Measurements from ENCODE around the gene BRD8.

BRD8 gene

GRCh38 chr5:138102454-138103318 is 75.7 kb downstream of the BRD8 start:
- DNase-seq (ENCODE audit: low read depth in 2 of 2, low spot score in 1 of 2), result no peak

GRCh38 chr5:138096997-138097828 is 81.2 kb downstream of the BRD8 start:
- DNase-seq (ENCODE audit: low read depth in 2 of 2, low spot score in 1 of 2), result no peak

DNA sequence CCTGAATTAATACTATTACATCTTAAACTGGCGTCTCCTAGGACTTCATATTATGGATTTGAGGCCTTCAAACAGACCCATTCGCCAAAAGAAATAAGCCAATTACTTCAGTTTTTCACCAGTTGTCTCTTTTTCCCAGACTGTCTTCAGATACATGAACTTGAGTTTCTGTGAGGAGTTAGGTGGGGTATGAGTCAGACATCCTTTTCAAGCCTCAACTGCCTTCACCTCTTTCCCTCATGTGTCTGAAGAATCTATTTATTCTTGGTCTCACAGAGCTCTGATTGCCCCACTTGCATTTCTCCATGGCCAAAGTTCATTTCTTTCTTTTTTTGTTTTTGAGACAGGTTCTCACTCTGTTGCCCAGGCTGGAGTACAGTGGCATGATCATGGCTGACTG is 82.1 kb downstream of the BRD8 start:
- no peak for DNase-seq (ENCODE audit: low read depth in 2 of 2, low spot score in 1 of 2)

GRCh38 chr5:138095100-138095907 is 83.1 kb downstream of the BRD8 start:
- DNase-seq (ENCODE audit: low read depth in 2 of 2, low spot score in 1 of 2), result no peak

DNA sequence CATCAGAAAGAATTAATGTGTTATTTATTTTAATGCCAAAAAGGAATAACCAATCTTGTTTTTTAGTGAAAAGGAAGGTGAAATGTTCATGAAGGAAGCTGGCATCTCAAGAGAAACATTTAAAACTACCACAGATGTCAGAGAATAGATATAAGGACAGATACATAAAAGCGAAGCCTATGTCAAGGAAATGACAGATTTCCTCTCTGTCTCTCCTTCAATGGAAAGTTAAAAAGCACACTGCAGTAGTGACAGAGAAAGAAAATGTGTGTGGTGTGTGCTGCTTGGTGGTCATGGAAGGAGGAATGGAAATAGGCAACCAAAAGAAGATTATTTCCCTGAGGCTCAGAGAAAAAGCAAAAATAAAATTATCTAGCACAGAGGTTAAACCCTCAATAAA is 85.4 kb downstream of the BRD8 start:
- DNase-seq (ENCODE audit: low read depth in 2 of 2, low spot score in 1 of 2), result no peak

DNA sequence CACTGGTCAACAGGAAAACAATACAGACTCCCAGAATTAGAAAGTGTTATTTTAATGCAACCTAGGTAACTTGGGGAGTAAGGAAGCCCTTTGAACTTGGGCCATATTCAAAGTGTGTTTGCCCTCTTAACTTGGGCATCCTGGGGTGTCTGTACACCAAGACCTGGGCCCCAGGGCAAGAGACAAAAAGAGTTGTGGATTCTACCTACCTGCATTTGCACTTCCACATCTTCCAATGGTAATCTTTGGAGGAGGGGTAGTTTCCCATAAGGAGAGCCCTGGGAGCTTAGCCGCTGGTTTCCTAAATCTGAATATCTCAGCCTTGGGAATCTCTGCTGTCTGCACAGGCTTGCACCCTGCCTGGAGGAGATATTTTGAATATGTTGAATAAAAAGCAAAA is 86.1 kb downstream of the BRD8 start:
- DNase-seq (ENCODE audit: low read depth in 2 of 2, low spot score in 1 of 2), result no peak

DNA sequence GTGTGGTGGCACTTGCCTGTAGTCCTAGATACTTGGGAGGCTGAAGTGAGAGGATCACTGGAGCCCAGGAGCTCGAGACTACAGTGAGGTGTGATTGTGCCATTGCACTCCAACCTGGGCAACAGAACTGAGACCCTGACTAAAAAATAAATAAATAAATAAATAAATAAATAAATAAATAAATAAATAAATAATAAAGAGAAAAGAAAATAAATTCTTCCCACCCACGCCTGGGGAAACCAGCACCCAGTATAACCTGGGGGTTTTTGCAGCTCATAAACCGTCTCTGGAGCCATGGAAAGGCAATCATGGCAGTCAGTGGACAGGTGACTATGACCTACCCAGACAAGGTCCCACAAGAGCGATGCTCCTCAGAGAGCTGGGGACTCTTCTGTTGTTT is 86.7 kb downstream of the BRD8 start:
- DNase-seq (ENCODE audit: low read depth in 2 of 2, low spot score in 1 of 2), result no peak
